Peyer's patch (tissue), 4 donors: ENCODE results near the gene LAG3. TPM values are rescaled to one million over a fixed set of nuclear protein-coding genes. Genes with fewer than 3 reads are reported as not detected.

Experiments used
- DNase-seq, 3 donors: peaks; one replicate each; pipeline ENCODE4 v3.0.0-alpha.2; 2017 to 2019
- H3K27ac ChIP-seq, 4 donors: fragments of 200-600 bp; sonication (generic); one replicate each; pipeline ENCODE4 v1.5.1; 2016 to 2019
- H3K27me3 ChIP-seq, 2 donors: fragments of 200-600 bp; sonication (generic); one replicate each; pipeline ENCODE4 v1.5.1; 2019
- H3K36me3 ChIP-seq, 3 donors: fragments of 200-600 bp; sonication (generic); one replicate each; pipeline ENCODE4 v1.5.1; 2016 to 2019
- H3K4me1 ChIP-seq, 4 donors: fragments of 200-600 bp; sonication (generic); one replicate each; pipeline ENCODE4 v1.5.1; 2016 to 2019
- H3K4me3 ChIP-seq, 4 donors: fragments of 200-600 bp; sonication (generic); 1 replicate in 3 of 4; 2 replicates in 1 of 4; pipeline ENCODE4 v1.5.1; 2016 to 2019; ENCODE audit warnings: mild to moderate bottlenecking in 1 of 4
- H3K9me3 ChIP-seq, 4 donors: fragments of 200-600 bp; sonication (generic); one replicate each; pipeline ENCODE4 v1.5.1; 2016 to 2019; ENCODE audit warnings: mild to moderate bottlenecking in 1 of 4
- POLR2A ChIP-seq, 2 donors: fragments of 450-650 bp; IDR thresholded peaks; one replicate each; pipeline ENCODE4 v1.5.1; 2017; ENCODE audit warnings: antibody characterized with exemption in 2 of 2, mild to moderate bottlenecking in 2 of 2, moderate library complexity in 2 of 2
- total RNA-seq, 4 donors: library from RNA; depleted of rRNA; stranded (reverse); fragments of >200 nt; gene quantifications; one replicate each; pipeline ENCODE4 v1.1.0, GENCODE V29; 2016
- TF ChIP-seq, protein P1 (sequence below), 6 experiments: fragments of 450-650 bp in 4 of 6; fragments of 200-600 bp in 2 of 6; sonication (generic) in 1 of 6; IDR thresholded peaks; one replicate each; pipeline ENCODE4 v1.5.1; 2017 to 2019; ENCODE audit warnings: antibody characterized with exemption in 6 of 6, mild to moderate bottlenecking in 3 of 6, moderate library complexity in 1 of 6

LAG3 gene
- total RNA-seq, 4 donors from 2014 or later: 1.3 to 3.0 (median 1.6) TPM; not detected in 1

DNA sequence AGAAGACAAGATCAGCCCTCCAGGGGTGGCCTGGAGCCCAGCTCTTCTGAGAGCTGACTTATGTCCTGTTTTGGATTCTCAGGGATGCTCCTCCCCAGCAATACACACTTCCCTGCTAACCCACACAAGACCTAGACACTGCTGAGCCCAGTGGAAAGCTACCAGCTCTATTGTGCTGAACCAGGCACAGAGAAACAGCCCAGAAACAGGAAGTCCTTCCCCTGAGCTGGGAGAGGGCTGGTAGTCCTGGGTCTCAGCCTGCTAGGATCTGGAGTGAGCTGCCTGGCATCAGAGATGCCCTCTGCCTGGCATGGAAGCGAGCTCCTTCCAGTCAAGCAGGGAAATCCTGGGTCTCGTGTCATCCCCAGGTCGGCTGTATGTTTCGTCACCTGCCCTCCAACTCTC, 1.2 kb upstream of the LAG3 start:
- peaks cover 0 to 64% (median 10%) of the 10 kb centered on the region in 4 donors for H3K4me1 ChIP-seq
- H3K27ac ChIP-seq: peak overlapping the region in 3 of 4 donors; percentile 31 to 79 (median 64)
- DNase-seq: no peak
- peaks cover 0 to 14% (median 0%) of the 10 kb centered on the region in 3 donors for H3K36me3 ChIP-seq
- TF ChIP-seq POLR2A (IDR thresholded peaks at IDR 0.05): no peak
- TF ChIP-seq, protein P1, sequence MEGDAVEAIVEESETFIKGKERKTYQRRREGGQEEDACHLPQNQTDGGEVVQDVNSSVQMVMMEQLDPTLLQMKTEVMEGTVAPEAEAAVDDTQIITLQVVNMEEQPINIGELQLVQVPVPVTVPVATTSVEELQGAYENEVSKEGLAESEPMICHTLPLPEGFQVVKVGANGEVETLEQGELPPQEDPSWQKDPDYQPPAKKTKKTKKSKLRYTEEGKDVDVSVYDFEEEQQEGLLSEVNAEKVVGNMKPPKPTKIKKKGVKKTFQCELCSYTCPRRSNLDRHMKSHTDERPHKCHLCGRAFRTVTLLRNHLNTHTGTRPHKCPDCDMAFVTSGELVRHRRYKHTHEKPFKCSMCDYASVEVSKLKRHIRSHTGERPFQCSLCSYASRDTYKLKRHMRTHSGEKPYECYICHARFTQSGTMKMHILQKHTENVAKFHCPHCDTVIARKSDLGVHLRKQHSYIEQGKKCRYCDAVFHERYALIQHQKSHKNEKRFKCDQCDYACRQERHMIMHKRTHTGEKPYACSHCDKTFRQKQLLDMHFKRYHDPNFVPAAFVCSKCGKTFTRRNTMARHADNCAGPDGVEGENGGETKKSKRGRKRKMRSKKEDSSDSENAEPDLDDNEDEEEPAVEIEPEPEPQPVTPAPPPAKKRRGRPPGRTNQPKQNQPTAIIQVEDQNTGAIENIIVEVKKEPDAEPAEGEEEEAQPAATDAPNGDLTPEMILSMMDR (IDR thresholded peaks at IDR 0.05): no peak
- H3K27me3 ChIP-seq: no peaks in the 10 kb centered on the region
- no peak overlapping the region for H3K4me3 ChIP-seq
- no peaks in the 10 kb centered on the region for H3K9me3 ChIP-seq

- H3K27ac ChIP-seq: peak overlapping the region; percentile 32 to 79 (median 62)
- TF ChIP-seq POLR2A (IDR thresholded peaks at IDR 0.05): no peak
- TF ChIP-seq, protein P1 (IDR thresholded peaks at IDR 0.05): no peak
- no peaks in the 10 kb centered on the region for H3K9me3 ChIP-seq
- H3K36me3 ChIP-seq: peaks cover 0 to 14% (median 0%) of the 10 kb centered on the region in 3 donors
- no peak for DNase-seq
- no peaks in the 10 kb centered on the region for H3K27me3 ChIP-seq
- peaks cover 0 to 64% (median 9%) of the 10 kb centered on the region in 4 donors for H3K4me1 ChIP-seq
- peak overlapping the region in 3 of 4 donors; percentile 20 to 49 (median 31) for H3K4me3 ChIP-seq
Measured at GRCh38 chr12:6771509-6772330, 600 bp upstream of the LAG3 start.

- peak overlapping the region; percentile 28 to 49 (median 38) for H3K4me3 ChIP-seq
- no peaks in the 10 kb centered on the region for H3K9me3 ChIP-seq
- H3K4me1 ChIP-seq: peaks cover 0 to 62% (median 7%) of the 10 kb centered on the region in 4 donors
- peaks cover 0 to 14% (median 0%) of the 10 kb centered on the region in 3 donors for H3K36me3 ChIP-seq
- no peak for DNase-seq
- TF ChIP-seq, protein P1 (IDR thresholded peaks at IDR 0.05): no peak
- no peak for TF ChIP-seq POLR2A (IDR thresholded peaks at IDR 0.05)
- peak overlapping the region; percentile 57 to 79 (median 62) for H3K27ac ChIP-seq
- no peaks in the 10 kb centered on the region for H3K27me3 ChIP-seq
Measured at GRCh38 chr12:6772726-6773589, 638 bp downstream of the LAG3 start.

DNA sequence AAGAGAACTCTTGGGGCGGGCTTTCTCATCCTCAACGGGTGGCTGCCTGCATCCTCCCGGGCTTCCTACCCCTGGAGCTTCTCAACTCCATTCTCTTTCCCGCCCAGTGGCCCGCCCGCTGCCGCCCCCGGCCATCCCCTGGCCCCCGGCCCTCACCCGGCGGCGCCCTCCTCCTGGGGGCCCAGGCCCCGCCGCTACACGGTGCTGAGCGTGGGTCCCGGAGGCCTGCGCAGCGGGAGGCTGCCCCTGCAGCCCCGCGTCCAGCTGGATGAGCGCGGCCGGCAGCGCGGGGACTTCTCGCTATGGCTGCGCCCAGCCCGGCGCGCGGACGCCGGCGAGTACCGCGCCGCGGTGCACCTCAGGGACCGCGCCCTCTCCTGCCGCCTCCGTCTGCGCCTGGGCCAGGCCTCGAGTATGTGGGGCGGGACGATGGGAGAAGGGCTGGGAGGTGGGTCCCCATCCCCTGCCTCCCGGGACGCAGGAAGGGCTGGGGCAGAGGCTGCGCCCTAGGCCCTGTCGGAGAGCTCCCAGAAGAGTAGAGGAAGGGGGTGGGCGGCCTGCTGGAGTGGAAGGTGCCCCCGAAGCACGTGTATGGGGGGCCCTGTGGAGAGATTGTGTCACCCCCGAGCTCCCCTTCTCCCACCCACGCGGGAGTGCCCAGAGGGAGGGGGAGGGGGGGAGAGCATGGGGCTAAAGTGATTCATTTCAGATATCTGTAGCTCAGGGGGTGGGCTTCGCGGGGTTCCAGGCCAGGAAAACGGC, 1.5 kb downstream of the LAG3 start:
- no peaks in the 10 kb centered on the region for H3K27me3 ChIP-seq
- no peak for DNase-seq
- peaks cover 0 to 14% (median 0%) of the 10 kb centered on the region in 3 donors for H3K36me3 ChIP-seq
- H3K4me3 ChIP-seq: peak overlapping the region; percentile 28 to 49 (median 38)
- peaks cover 0 to 61% (median 7%) of the 10 kb centered on the region in 4 donors for H3K4me1 ChIP-seq
- no peaks in the 10 kb centered on the region for H3K9me3 ChIP-seq
- no peak for TF ChIP-seq POLR2A (IDR thresholded peaks at IDR 0.05)
- TF ChIP-seq, protein P1 (IDR thresholded peaks at IDR 0.05): no peak
- H3K27ac ChIP-seq: peak overlapping the region; percentile 57 to 79 (median 62)
